KOPT-K1 (cell line): ENCODE results near the gene AP3B2.
"Not testable (repeated sequence)": the region's sequence is repeated elsewhere in the genome, so short reads cannot be mapped to it uniquely, and the experiment has no call there.

Experiments used
- H3K27ac ChIP-seq: fragments of 200-600 bp; sonication (generic); 2 replicates; pipeline ENCODE4 v1.5.1; 2016; ENCODE audit warnings: antibody characterized with exemption, mild to moderate bottlenecking, low read depth, low read length; ENCODE audit not compliant: poor library complexity, severe bottlenecking
- H3K36me3 ChIP-seq: fragments of 200-600 bp; sonication (generic); 2 replicates; pipeline ENCODE4 v1.5.1; 2017; ENCODE audit warnings: antibody characterized with exemption, mild to moderate bottlenecking, low read length, moderate library complexity; ENCODE audit not compliant: insufficient read depth
- H3K9me3 ChIP-seq: fragments of 200-600 bp; sonication (generic); 2 replicates; pipeline ENCODE4 v1.5.1; 2017; ENCODE audit warnings: antibody characterized with exemption, low read length, mild to moderate bottlenecking; ENCODE audit not compliant: insufficient read depth, poor library complexity, severe bottlenecking

Gene AP3B2

GRCh38 chr15:82710926-82711490, 1.3 kb upstream of the AP3B2 start:
- H3K27ac ChIP-seq, result no peak overlapping the region
- H3K36me3 ChIP-seq, result no peaks in the 10 kb centered on the region
- no peaks in the 10 kb centered on the region for H3K9me3 ChIP-seq

GRCh38 chr15:82710208-82710555, 507 bp upstream of the AP3B2 start:
- Histone ChIP-seq H3K9me3 (no peaks in the 10 kb centered on the region), H3K36me3 (no peaks in the 10 kb centered on the region), H3K27ac (no peak overlapping the region)

GRCh38 chr15:82709081-82709420, 624 bp downstream of the AP3B2 start:
- no peak overlapping the region for H3K27ac ChIP-seq
- no peaks in the 10 kb centered on the region for H3K9me3 ChIP-seq
- H3K36me3 ChIP-seq, result no peaks in the 10 kb centered on the region

- H3K27ac ChIP-seq, result not testable (repeated sequence)
Measured at GRCh38 chr15:82705856-82706255, 3.8 kb downstream of the AP3B2 start.

GRCh38 chr15:82699726-82700125, 9.9 kb downstream of the AP3B2 start:
- Histone ChIP-seq H3K36me3 (no peaks in the 10 kb centered on the region), H3K9me3 (no peaks in the 10 kb centered on the region), H3K27ac (no peak overlapping the region)

More at GRCh38 chr15:82705856-82706255, 3.8 kb downstream of the AP3B2 start:
- not testable (repeated sequence) for H3K9me3 ChIP-seq, H3K36me3 ChIP-seq

- H3K27ac ChIP-seq, result no peak overlapping the region
- H3K36me3 ChIP-seq, result no peaks in the 10 kb centered on the region
- no peaks in the 10 kb centered on the region for H3K9me3 ChIP-seq
Measured at GRCh38 chr15:82698711-82699345, 10.8 kb downstream of the AP3B2 start.

GRCh38 chr15:82697735-82698407, 11.8 kb downstream of the AP3B2 start:
- H3K36me3 ChIP-seq, result no peaks in the 10 kb centered on the region
- no peaks in the 10 kb centered on the region for H3K9me3 ChIP-seq
- H3K27ac ChIP-seq, result no peak overlapping the region

GRCh38 chr15:82692171-82692570, 17.5 kb downstream of the AP3B2 start:
- Histone ChIP-seq H3K36me3 (no peaks in the 10 kb centered on the region), H3K9me3 (no peaks in the 10 kb centered on the region), H3K27ac (no peak overlapping the region)

- no peaks in the 10 kb centered on the region for H3K9me3 ChIP-seq
- no peaks in the 10 kb centered on the region for H3K36me3 ChIP-seq
- no peak overlapping the region for H3K27ac ChIP-seq
Measured at GRCh38 chr15:82689147-82689546, 20.5 kb downstream of the AP3B2 start.

- Histone ChIP-seq H3K36me3 (no peaks in the 10 kb centered on the region), H3K9me3 (no peaks in the 10 kb centered on the region), H3K27ac (no peak overlapping the region)
Measured at GRCh38 chr15:82688691-82689090, 21.0 kb downstream of the AP3B2 start.

- Histone ChIP-seq H3K36me3 (no peaks in the 10 kb centered on the region), H3K9me3 (no peaks in the 10 kb centered on the region), H3K27ac (no peak overlapping the region)
Measured at GRCh38 chr15:82681371-82681770, 28.3 kb downstream of the AP3B2 start.

- Histone ChIP-seq H3K9me3 (no peaks in the 10 kb centered on the region), H3K36me3 (no peaks in the 10 kb centered on the region), H3K27ac (no peak overlapping the region)
Measured at GRCh38 chr15:82680200-82681102, 29.2 kb downstream of the AP3B2 start.

- Histone ChIP-seq H3K9me3 (no peaks in the 10 kb centered on the region), H3K36me3 (no peaks in the 10 kb centered on the region), H3K27ac (no peak overlapping the region)
Measured at GRCh38 chr15:82679626-82680199, 30.0 kb downstream of the AP3B2 start.

GRCh38 chr15:82677720-82678323, 31.9 kb downstream of the AP3B2 start:
- Histone ChIP-seq H3K36me3 (no peaks in the 10 kb centered on the region), H3K9me3 (no peaks in the 10 kb centered on the region), H3K27ac (no peak overlapping the region)

GRCh38 chr15:82674873-82675272, 34.8 kb downstream of the AP3B2 start:
- no peak overlapping the region for H3K27ac ChIP-seq
- no peaks in the 10 kb centered on the region for H3K9me3 ChIP-seq
- no peaks in the 10 kb centered on the region for H3K36me3 ChIP-seq
